SJSA1 (cell line): ENCODE measurements around the gene EPHA5. TPM values are rescaled to one million over a fixed set of nuclear protein-coding genes. Genes with fewer than 3 reads are reported as not detected.
A peak's percentile ranks its signal among the peaks of the same experiment; 100 is the strongest.

ENCODE experiments used
- DNase-seq, 2 experiments: peaks; one replicate each; pipeline ENCODE4 v3.0.0-alpha.2; 2015 to 2020; ENCODE audit warnings: low spot score in 2 of 2, low read depth in 1 of 2
- H3K27ac ChIP-seq: fragments of 250-450 bp; sonication (Bioruptor Pico); 2 replicates; pipeline ENCODE4 v1.5.1; 2020; ENCODE audit warnings: mild to moderate bottlenecking, moderate library complexity
- H3K27me3 ChIP-seq: fragments of 250-450 bp; sonication (Bioruptor Pico); replicated peaks from 2 replicates; pipeline ENCODE4 v1.5.1; 2020; ENCODE audit warnings: mild to moderate bottlenecking, moderate library complexity
- H3K36me3 ChIP-seq: fragments of 250-450 bp; sonication (Bioruptor Pico); 2 replicates; pipeline ENCODE4 v1.5.1; 2020; ENCODE audit warnings: mild to moderate bottlenecking
- H3K4me1 ChIP-seq: fragments of 250-450 bp; sonication (Bioruptor Pico); replicated peaks from 2 replicates; pipeline ENCODE4 v1.6.1; 2021; ENCODE audit warnings: mild to moderate bottlenecking
- H3K4me3 ChIP-seq: fragments of 250-450 bp; sonication (Bioruptor Pico); 2 replicates; pipeline ENCODE4 v1.5.1; 2020; ENCODE audit warnings: mild to moderate bottlenecking
- H3K9me3 ChIP-seq: fragments of 250-450 bp; sonication (Bioruptor Pico); replicated peaks from 2 replicates; pipeline ENCODE4 v1.5.1; 2020; ENCODE audit warnings: mild to moderate bottlenecking
- total RNA-seq: library from RNA; depleted of rRNA; stranded (reverse); fragments of >200 nt; shearing (Covaris generic); gene quantifications from 2 replicates; pipeline ENCODE4 v1.2.3, GENCODE V29; 2014

The EPHA5 gene
- total RNA-seq, 1 experiment from 2014 or later = 0.05 TPM

- H3K27me3 ChIP-seq = no peaks in the 10 kb centered on the region
- no peaks in the 10 kb centered on the region for H3K36me3 ChIP-seq
- H3K4me1 ChIP-seq = peaks cover 15% of the 10 kb centered on the region
- no peak overlapping the region for H3K4me3 ChIP-seq
- peak in 1 of 2 experiments; percentile 64 for DNase-seq
- no peaks in the 10 kb centered on the region for H3K9me3 ChIP-seq
- peak overlapping the region; percentile 63 for H3K27ac ChIP-seq
Observed at GRCh38 chr4:65508168-65508567, 162.1 kb downstream of the EPHA5 start.

GRCh38 chr4:65502131-65502701 is 168.1 kb downstream of the EPHA5 start:
- H3K27me3 ChIP-seq = no peaks in the 10 kb centered on the region
- H3K27ac ChIP-seq = peak overlapping the region; percentile 59

GRCh38 chr4:65498606-65499005 is 171.7 kb downstream of the EPHA5 start:
- no peaks in the 10 kb centered on the region for H3K36me3 ChIP-seq
- 0 out of 2 replicates have a peak, but pooled peaks cover 2% of the 10 kb centered on the region for H3K9me3 ChIP-seq
- H3K27ac ChIP-seq = no peak overlapping the region
- peaks cover 13% of the 10 kb centered on the region for H3K4me1 ChIP-seq
- no peaks in the 10 kb centered on the region for H3K27me3 ChIP-seq
- DNase-seq = no peak
- no peak overlapping the region for H3K4me3 ChIP-seq

More at GRCh38 chr4:65502131-65502701, 168.1 kb downstream of the EPHA5 start:
- no peak overlapping the region for H3K4me3 ChIP-seq
- H3K9me3 ChIP-seq = 0 out of 2 replicates have a peak, but pooled peaks cover 2% of the 10 kb centered on the region
- no peaks in the 10 kb centered on the region for H3K36me3 ChIP-seq
- peak in 1 of 2 experiments; percentile 83 for DNase-seq
- peaks cover 13% of the 10 kb centered on the region for H3K4me1 ChIP-seq

GRCh38 chr4:65495439-65495838 is 174.8 kb downstream of the EPHA5 start:
- Histone ChIP-seq H3K27ac (no peak overlapping the region), H3K36me3 (no peaks in the 10 kb centered on the region), H3K9me3 (no peaks in the 10 kb centered on the region), H3K4me1 (no peaks in the 10 kb centered on the region), H3K4me3 (no peak overlapping the region), H3K27me3 (no peaks in the 10 kb centered on the region)
- DNase-seq = no peak

GRCh38 chr4:65482410-65482809 is 187.9 kb downstream of the EPHA5 start:
- Histone ChIP-seq H3K4me1 (no peaks in the 10 kb centered on the region), H3K27ac (no peak overlapping the region), H3K36me3 (no peaks in the 10 kb centered on the region), H3K9me3 (no peaks in the 10 kb centered on the region), H3K27me3 (no peaks in the 10 kb centered on the region), H3K4me3 (no peak overlapping the region)
- no peak for DNase-seq

GRCh38 chr4:65472531-65472930 is 197.8 kb downstream of the EPHA5 start:
- Histone ChIP-seq H3K4me1 (no peaks in the 10 kb centered on the region), H3K36me3 (no peaks in the 10 kb centered on the region), H3K9me3 (no peaks in the 10 kb centered on the region), H3K27ac (no peak overlapping the region), H3K27me3 (no peaks in the 10 kb centered on the region), H3K4me3 (no peak overlapping the region)
- DNase-seq = no peak

- no peak overlapping the region for H3K27ac ChIP-seq
- no peak overlapping the region for H3K4me3 ChIP-seq
- DNase-seq = no peak
- no peaks in the 10 kb centered on the region for H3K27me3 ChIP-seq
- H3K9me3 ChIP-seq = no peaks in the 10 kb centered on the region
- no peaks in the 10 kb centered on the region for H3K36me3 ChIP-seq
- H3K4me1 ChIP-seq = no peaks in the 10 kb centered on the region
Observed at GRCh38 chr4:65467068-65467680, 203.1 kb downstream of the EPHA5 start.

GRCh38 chr4:65461781-65462180 is 208.5 kb downstream of the EPHA5 start:
- no peaks in the 10 kb centered on the region for H3K9me3 ChIP-seq
- no peak overlapping the region for H3K4me3 ChIP-seq
- H3K27ac ChIP-seq = no peak overlapping the region
- no peaks in the 10 kb centered on the region for H3K36me3 ChIP-seq
- H3K4me1 ChIP-seq = no peaks in the 10 kb centered on the region
- no peaks in the 10 kb centered on the region for H3K27me3 ChIP-seq
- no peak for DNase-seq

GRCh38 chr4:65457011-65457410 is 213.3 kb downstream of the EPHA5 start:
- Histone ChIP-seq H3K36me3 (no peaks in the 10 kb centered on the region), H3K27me3 (no peaks in the 10 kb centered on the region), H3K27ac (no peak overlapping the region), H3K9me3 (no peaks in the 10 kb centered on the region), H3K4me1 (no peaks in the 10 kb centered on the region), H3K4me3 (no peak overlapping the region)
- DNase-seq = no peak

- H3K4me1 ChIP-seq = no peaks in the 10 kb centered on the region
- H3K27me3 ChIP-seq = no peaks in the 10 kb centered on the region
- DNase-seq = no peak
- no peak overlapping the region for H3K27ac ChIP-seq
- no peak overlapping the region for H3K4me3 ChIP-seq
- H3K36me3 ChIP-seq = no peaks in the 10 kb centered on the region
- H3K9me3 ChIP-seq = no peaks in the 10 kb centered on the region
Observed at GRCh38 chr4:65456579-65456978, 213.7 kb downstream of the EPHA5 start.

GRCh38 chr4:65453398-65453797 is 216.9 kb downstream of the EPHA5 start:
- no peaks in the 10 kb centered on the region for H3K9me3 ChIP-seq
- no peak for DNase-seq
- no peaks in the 10 kb centered on the region for H3K27me3 ChIP-seq
- no peak overlapping the region for H3K27ac ChIP-seq
- H3K36me3 ChIP-seq = no peaks in the 10 kb centered on the region
- no peaks in the 10 kb centered on the region for H3K4me1 ChIP-seq
- H3K4me3 ChIP-seq = no peak overlapping the region

- Histone ChIP-seq H3K36me3 (no peaks in the 10 kb centered on the region), H3K4me3 (no peak overlapping the region), H3K4me1 (no peaks in the 10 kb centered on the region), H3K9me3 (no peaks in the 10 kb centered on the region), H3K27ac (no peak overlapping the region), H3K27me3 (no peaks in the 10 kb centered on the region)
- DNase-seq = no peak
Observed at GRCh38 chr4:65450899-65451298, 219.4 kb downstream of the EPHA5 start.

- H3K4me3 ChIP-seq = no peak overlapping the region
- no peak overlapping the region for H3K27ac ChIP-seq
- H3K27me3 ChIP-seq = no peaks in the 10 kb centered on the region
- no peaks in the 10 kb centered on the region for H3K9me3 ChIP-seq
- no peaks in the 10 kb centered on the region for H3K4me1 ChIP-seq
- no peaks in the 10 kb centered on the region for H3K36me3 ChIP-seq
- no peak for DNase-seq
Observed at GRCh38 chr4:65437102-65437501, 233.2 kb downstream of the EPHA5 start.

GRCh38 chr4:65422109-65422508 is 248.2 kb downstream of the EPHA5 start:
- no peaks in the 10 kb centered on the region for H3K4me1 ChIP-seq
- H3K27ac ChIP-seq = no peak overlapping the region
- DNase-seq = no peak
- no peak overlapping the region for H3K4me3 ChIP-seq
- H3K36me3 ChIP-seq = no peaks in the 10 kb centered on the region
- no peaks in the 10 kb centered on the region for H3K9me3 ChIP-seq
- H3K27me3 ChIP-seq = no peaks in the 10 kb centered on the region

- Histone ChIP-seq H3K27ac (no peak overlapping the region), H3K4me3 (no peak overlapping the region), H3K9me3 (no peaks in the 10 kb centered on the region), H3K4me1 (no peaks in the 10 kb centered on the region), H3K27me3 (no peaks in the 10 kb centered on the region), H3K36me3 (no peaks in the 10 kb centered on the region)
- DNase-seq = no peak
Observed at GRCh38 chr4:65420036-65420435, 250.3 kb downstream of the EPHA5 start.
